ENCODE data around the gene OPN1LW.
"Not testable (repeated sequence)": the region's sequence is repeated elsewhere in the genome, so short reads cannot be mapped to it uniquely, and the experiment has no call there.

Gene OPN1LW

GRCh38 chrX:154144010-154144409 lies at the start of gene OPN1LW:
TSS of gene OPN1LW (plus strand) at chrX:154144243. CDS start at chrX:154144284, 41 bp downstream.
- DNase-seq (ENCODE audit: low read depth): not testable (repeated sequence)

DNA sequence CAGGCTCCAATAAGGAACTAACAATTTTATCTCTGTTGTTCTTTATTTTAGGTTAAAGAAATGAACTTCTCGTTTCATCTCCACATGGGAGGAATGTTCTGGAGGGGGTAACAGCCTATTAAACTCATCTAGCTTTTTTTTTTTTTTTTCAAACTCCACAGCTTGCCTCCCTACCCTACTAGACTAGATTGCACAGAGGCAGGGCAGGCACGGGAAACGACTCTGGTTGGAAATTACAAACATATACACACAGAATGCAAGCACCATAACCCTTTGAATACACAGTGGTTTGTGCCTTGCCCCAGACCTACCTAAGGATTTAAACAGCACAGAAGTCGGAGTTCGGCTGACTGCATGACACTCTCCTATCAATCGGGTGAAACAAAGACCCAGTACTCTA lies 49.2 kb upstream of the OPN1LW start:
- DNase-seq (ENCODE audit: low read depth): no peak

GRCh38 chrX:154096140-154097002 lies 47.7 kb upstream of the OPN1LW start:
- DNase-seq (ENCODE audit: low read depth): no peak

- no peak for DNase-seq (ENCODE audit: low read depth)
Measured at GRCh38 chrX:154097003-154097588, 46.9 kb upstream of the OPN1LW start.

DNA sequence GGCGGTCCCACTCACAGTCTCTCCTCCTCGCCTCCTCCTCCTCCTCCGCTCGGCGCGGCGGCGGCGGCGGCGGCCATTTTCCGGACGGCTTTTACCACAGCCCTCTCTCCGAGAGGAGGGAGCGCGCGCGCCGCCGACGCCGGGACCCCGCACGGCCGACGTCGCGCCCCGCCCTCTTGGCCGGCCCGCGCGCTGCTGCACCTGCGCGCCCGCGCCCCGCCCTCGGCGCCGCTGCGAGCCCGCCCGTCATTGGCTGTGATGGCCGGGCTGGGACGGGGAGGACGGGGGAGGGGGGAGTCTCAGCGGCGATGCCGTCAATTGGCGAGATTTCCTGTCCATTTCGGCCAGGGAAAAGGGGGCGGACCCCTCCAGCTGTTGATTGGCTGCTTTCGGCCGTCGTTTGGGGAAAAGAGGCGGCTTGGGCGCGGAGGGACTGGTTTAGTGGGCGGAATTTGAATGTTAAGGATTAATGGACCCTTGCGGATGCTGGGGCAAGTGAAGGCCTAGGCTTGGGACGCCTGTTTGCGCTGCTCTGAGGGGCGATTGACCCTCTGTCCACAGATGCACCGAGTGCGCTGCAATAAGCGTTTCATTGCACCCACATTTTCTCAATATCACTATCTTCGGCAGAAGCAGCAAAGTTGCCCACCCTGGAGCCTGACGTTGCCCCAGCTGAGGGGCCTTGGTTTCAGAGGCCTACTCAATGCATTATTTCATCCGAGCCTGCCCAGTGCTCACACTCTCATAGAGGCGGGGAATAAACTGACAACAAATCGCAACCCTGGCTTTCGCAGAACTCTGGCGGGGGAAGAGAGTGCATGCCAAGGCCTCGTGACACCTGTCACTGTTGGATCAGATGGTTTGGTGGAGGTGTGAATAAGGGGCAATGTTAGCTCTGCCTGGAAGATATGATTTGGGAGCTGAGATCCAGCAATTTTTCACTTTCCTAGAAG lies 46.2 kb upstream of the OPN1LW start, which contains the start of gene MECP2:
MECP2 (minus strand) TSS at position 129 of the 953 bp plus-strand sequence.
- peak; percentile 58 for DNase-seq (ENCODE audit: low read depth)

GRCh38 chrX:154098551-154098950 lies 45.5 kb upstream of the OPN1LW start:
- no peak for DNase-seq (ENCODE audit: low read depth)

GRCh38 chrX:154113729-154114128 lies 30.3 kb upstream of the OPN1LW start:
- no peak for DNase-seq (ENCODE audit: low read depth)

DNA sequence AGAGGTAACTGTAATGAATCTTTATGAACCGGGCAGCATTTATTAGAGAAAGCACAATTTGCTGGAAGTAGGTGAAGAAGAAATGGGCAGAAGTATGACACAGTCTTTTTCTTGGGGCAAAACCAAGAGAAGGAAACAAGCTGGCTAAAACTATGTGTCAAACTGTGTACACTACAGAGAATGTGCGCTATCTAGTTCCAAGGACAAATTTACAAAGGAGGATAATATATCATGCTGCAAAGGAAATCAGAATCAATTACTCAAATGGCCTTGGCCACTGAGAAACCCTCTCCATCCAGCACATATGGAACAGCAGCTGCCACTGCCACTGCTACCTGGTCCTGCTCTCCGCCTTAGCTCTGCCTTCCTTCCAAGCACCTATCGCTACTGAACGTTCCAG lies 29.4 kb upstream of the OPN1LW start:
- no peak for DNase-seq (ENCODE audit: low read depth)

GRCh38 chrX:154115071-154115470 lies 29.0 kb upstream of the OPN1LW start:
- no peak for DNase-seq (ENCODE audit: low read depth)

- DNase-seq (ENCODE audit: low read depth): no peak
Measured at GRCh38 chrX:154115750-154116149, 28.3 kb upstream of the OPN1LW start.

DNA sequence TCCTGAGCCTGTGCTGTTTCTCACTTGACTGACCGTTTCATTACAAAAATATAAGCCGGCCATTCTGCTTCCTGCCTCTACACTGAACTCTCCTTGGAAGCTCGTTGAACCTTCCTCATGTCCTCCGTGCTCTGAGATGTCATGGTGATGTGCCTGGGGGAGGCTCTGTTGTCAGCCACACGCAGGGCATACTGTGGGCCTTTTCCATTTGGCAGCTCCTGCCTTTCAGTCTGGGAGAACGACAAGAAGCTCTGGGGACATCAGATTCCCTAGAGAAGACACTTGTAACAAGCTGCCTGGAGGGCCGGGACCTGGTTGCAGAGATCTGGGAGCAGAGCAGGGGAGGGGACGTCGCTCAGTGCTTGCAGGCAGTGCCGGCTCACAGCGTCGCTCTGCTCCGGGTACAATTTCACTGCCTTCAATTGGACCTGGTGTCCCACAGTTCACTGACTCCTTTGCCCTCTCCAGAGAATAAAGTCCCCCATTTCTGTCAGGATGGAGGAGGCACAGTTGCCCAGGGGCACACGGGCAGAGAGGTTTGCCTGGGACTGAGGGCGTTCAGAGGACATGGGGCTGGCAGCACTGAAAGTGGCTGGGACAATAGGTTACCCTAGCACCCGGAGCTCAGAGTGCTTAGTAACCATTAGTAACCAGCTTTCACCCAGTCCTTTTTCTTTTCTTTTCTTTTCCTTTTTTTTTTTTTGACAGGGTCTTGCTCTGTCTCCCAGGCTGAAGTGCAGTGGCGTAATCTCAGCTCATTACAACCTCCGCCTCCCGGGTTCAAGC lies 27.4 kb upstream of the OPN1LW start:
- DNase-seq (ENCODE audit: low read depth): no peak

GRCh38 chrX:154117566-154117965 lies 26.5 kb upstream of the OPN1LW start:
- DNase-seq (ENCODE audit: low read depth): no peak

- DNase-seq (ENCODE audit: low read depth): no peak
Measured at GRCh38 chrX:154120567-154120966, 23.5 kb upstream of the OPN1LW start.

DNA sequence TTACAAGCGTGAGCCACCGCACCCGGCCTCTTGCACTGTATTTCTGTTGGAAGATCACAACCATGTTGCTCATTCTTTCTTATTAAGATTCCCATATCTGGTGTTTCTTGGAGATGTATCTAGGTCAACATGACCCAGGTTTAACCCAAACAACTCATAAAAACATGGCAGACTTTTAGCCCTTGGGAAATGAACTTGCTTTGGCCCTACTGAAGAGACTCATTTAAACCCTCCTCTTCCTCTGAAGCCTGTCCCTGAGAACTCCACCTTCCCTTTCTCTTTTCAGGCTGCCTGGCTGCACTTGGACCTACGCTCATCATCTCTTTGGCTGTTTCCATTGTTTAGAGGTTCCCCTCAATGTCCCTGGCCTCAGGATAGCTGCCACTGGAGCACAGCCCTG lies 22.8 kb upstream of the OPN1LW start:
- no peak for DNase-seq (ENCODE audit: low read depth)

GRCh38 chrX:154121961-154122360 lies 22.1 kb upstream of the OPN1LW start:
- DNase-seq (ENCODE audit: low read depth): no peak

- no peak for DNase-seq (ENCODE audit: low read depth)
Measured at GRCh38 chrX:154123241-154124219, 20.5 kb upstream of the OPN1LW start.

DNA sequence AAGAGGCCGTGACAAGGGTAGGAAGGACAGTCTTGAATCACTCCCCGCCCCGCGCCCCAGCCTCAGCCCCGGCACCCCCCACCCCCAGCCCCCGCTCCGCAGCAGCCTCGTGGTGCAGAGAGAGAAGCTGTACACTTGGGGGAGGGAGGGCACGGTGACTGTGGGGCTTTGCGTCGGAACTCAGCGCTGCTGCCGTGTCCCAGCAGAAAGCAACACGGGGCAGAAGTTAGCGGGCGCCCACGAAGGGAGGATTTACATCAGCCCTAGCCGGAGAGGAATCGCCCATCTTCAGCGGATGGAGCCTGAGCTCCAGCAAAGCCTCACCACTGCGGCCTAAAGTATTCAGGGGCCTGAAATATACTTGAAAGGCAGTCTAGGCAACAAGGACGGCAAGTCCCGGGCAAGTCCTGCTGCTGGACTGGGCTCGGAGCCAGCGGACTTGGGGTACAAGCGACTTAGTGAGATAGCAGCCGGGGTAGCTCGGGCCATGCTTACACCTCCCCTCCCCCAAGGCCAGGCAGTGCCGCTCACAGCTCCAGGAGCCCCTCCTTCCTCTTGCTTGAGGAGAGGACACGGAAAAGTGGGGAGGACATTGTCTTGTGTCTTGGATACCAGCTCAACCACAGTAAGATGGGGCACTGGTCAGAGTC lies 18.5 kb upstream of the OPN1LW start:
- DNase-seq (ENCODE audit: low read depth): no peak

DNA sequence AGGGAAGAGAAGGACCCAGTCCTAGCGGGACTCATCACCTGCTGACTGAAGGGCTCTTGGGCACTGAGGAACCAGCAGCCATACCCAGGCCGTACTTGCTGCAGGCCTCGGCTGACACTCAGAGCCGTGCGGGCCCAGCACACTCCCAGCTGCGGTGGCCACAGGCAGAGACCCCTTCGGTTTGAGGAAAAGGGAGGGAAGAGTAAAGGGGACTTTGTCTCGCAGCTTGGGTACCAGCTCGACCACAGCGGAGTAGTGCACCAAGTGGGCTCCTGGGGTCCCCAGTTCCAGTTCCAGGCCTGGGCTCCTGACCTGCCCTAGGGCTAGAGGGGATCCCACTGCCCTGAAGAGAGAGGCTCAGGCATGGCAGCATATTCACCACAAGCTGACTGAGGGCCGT lies 17.9 kb upstream of the OPN1LW start:
- no peak for DNase-seq (ENCODE audit: low read depth)

- no peak for DNase-seq (ENCODE audit: low read depth)
Measured at GRCh38 chrX:154131955-154132354, 12.1 kb upstream of the OPN1LW start.

DNA sequence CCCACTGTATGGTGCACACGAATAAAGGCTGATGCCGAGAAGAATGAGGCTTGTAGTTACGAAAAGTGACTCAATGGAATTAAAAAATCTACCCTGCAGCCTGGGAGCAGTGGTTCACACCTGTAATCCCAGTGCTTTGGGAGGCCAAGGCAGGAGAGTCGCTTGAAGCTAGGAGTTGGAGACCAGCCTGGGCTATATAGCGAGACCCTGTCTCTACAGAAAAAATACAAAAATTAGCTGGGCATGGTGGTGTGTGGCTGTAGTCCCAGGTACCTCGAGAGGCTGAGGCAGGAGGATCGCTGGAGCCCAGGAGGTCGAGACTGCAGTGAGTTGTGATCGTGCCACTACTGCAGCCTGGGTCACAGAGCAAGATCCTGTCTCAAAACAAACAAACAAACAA lies 11.7 kb upstream of the OPN1LW start:
- DNase-seq (ENCODE audit: low read depth): no peak
